ENCODE data around the gene PAX7. TPM values are rescaled to one million over a fixed set of nuclear protein-coding genes. Genes with fewer than 3 reads are reported as not detected.

The PAX7 gene
- total RNA-seq, 4 donors from 2014 or later, result not detected

DNA sequence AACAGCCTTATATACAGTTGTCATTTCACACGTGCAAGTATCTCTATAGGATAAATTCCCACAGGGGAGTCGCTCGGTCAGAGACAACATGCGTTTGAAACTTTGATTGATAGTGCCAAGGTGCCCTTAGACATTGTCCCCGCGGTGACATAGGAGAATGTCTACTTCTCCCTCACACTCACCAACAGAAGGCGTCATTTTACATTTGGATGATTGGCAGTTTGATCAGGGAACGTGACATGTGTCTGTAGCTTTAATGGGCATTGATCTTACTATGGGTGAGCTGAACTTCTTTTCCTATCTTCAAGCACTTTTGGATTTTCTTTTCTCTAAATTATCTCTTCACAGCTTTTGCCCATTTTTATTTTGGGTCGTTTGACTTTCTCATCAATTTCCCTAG lies 42.6 kb upstream of the PAX7 start:
- Histone ChIP-seq H3K36me3 (no peaks in the 10 kb centered on the region), H3K27ac (no peak overlapping the region), H3K4me3 (no peak overlapping the region), H3K4me1 (no peaks in the 10 kb centered on the region), H3K9me3 (no peaks in the 10 kb centered on the region), H3K27me3 (no peaks in the 10 kb centered on the region)
- TF ChIP-seq POLR2A (IDR thresholded peaks at IDR 0.05), result no peak
- TF ChIP-seq, protein P1, sequence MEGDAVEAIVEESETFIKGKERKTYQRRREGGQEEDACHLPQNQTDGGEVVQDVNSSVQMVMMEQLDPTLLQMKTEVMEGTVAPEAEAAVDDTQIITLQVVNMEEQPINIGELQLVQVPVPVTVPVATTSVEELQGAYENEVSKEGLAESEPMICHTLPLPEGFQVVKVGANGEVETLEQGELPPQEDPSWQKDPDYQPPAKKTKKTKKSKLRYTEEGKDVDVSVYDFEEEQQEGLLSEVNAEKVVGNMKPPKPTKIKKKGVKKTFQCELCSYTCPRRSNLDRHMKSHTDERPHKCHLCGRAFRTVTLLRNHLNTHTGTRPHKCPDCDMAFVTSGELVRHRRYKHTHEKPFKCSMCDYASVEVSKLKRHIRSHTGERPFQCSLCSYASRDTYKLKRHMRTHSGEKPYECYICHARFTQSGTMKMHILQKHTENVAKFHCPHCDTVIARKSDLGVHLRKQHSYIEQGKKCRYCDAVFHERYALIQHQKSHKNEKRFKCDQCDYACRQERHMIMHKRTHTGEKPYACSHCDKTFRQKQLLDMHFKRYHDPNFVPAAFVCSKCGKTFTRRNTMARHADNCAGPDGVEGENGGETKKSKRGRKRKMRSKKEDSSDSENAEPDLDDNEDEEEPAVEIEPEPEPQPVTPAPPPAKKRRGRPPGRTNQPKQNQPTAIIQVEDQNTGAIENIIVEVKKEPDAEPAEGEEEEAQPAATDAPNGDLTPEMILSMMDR (IDR thresholded peaks at IDR 0.05), result no peak
- intact Hi-C loops (cut with DNase I; ENCODE audit: low total_unique reads), result no loop called here
- no peak for DNase-seq

DNA sequence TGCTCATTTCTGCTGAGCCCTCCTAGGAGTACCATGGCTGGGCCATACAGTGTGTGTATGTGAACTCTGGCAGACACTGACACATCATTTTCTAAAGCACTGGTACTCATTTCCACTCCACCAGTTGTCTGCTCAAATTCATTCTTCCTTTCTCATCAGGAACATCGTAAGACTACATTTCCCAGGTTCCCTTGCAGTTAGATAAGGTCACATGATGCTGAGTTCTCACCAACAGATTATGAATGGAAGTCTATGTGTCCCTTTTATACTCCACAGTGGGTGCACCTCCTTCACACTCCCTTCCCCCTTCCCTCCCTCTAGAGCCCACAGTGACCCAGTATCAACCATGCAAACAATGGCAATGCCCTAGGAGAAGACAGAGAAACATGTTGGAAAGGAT lies 38.3 kb upstream of the PAX7 start:
- Histone ChIP-seq H3K4me1 (no peaks in the 10 kb centered on the region), H3K27ac (no peak overlapping the region), H3K36me3 (no peaks in the 10 kb centered on the region), H3K27me3 (no peaks in the 10 kb centered on the region), H3K9me3 (no peaks in the 10 kb centered on the region), H3K4me3 (no peak overlapping the region)
- no peak for DNase-seq
- TF ChIP-seq, protein P1 (IDR thresholded peaks at IDR 0.05), result no peak
- no peak for TF ChIP-seq POLR2A (IDR thresholded peaks at IDR 0.05)
- intact Hi-C loops (cut with DNase I; ENCODE audit: low total_unique reads), result no loop called here

DNA sequence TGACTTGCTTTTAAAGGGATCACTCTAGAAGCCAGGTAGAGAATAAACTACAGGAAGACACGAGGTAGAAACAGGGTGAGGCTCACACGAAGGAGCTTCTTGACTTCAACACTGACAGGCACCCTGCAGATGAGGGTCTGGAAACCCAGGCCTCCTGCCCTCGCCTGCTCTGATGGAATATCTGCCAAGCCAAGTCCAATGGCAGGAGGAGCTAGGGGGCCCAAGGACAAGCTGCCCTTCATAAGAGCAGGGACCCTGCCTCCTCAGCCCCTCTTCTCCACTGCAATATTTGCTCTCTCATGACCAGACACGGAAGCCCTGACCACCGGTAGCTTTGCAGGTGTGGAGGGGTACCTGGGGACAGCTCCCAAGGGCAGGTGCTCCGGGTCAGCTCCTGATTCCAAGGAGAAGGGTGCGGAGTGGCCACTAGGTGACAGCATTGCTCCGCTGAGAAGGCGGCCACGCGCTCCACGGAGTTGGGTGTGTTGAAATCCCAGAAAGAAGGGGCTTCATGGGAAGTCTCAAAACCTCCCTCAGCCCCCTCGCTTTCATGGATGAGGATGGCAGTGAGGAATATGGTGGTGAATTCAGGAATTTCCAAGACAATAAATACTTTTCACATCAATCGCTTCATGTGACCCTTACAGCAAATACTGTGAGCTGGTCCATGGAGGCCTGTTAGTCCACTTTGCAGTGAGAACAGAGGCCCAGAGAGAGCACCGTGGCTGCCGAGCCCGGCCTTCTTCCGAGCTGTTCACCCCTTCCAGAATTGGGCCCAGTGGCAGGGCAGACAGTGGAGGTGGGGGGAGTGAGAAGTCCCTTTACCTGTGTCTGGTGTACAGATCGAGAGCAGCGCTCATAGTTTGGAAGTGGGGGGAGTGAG lies 33.2 kb upstream of the PAX7 start:
- Histone ChIP-seq H3K9me3 (no peaks in the 10 kb centered on the region), H3K27ac (no peak overlapping the region), H3K36me3 (no peaks in the 10 kb centered on the region), H3K4me3 (no peak overlapping the region), H3K27me3 (no peaks in the 10 kb centered on the region), H3K4me1 (no peaks in the 10 kb centered on the region)
- DNase-seq, result peak in 1 of 2 donors; percentile 40
- intact Hi-C loops (cut with DNase I; ENCODE audit: low total_unique reads), result no loop called here
- TF ChIP-seq, protein P1 (IDR thresholded peaks at IDR 0.05), result peak; percentile 64 to 87 (median 82)
- TF ChIP-seq POLR2A (IDR thresholded peaks at IDR 0.05), result no peak

DNA sequence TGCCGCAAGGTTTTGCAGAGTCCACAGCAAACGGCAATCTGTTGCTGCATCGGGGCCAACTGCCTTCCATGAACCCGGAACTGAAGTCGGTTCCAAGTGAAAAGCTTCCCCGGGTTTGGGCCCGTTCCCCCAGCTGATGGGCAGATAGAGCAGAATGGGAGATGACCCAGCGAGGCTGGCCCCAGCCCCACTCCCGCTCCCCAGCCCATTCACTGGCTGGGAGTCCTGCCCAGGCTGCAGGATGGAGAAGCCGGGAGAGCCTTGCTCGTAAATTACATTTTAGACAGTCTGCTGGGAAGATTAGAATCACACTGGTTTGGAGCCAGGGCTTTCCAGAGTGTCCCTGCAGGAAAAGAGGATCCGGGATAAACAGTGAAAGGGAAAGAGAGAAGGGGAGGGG lies 31.6 kb upstream of the PAX7 start:
- no peak overlapping the region for H3K4me3 ChIP-seq
- TF ChIP-seq, protein P1 (IDR thresholded peaks at IDR 0.05), result no peak
- no peak for TF ChIP-seq POLR2A (IDR thresholded peaks at IDR 0.05)
- H3K9me3 ChIP-seq, result no peaks in the 10 kb centered on the region
- H3K27me3 ChIP-seq, result no peaks in the 10 kb centered on the region
- H3K27ac ChIP-seq, result no peak overlapping the region
- H3K4me1 ChIP-seq, result no peaks in the 10 kb centered on the region
- intact Hi-C loops (cut with DNase I; ENCODE audit: low total_unique reads), result no loop called here
- peak in 1 of 2 donors; percentile 29 for DNase-seq
- H3K36me3 ChIP-seq, result no peaks in the 10 kb centered on the region

DNA sequence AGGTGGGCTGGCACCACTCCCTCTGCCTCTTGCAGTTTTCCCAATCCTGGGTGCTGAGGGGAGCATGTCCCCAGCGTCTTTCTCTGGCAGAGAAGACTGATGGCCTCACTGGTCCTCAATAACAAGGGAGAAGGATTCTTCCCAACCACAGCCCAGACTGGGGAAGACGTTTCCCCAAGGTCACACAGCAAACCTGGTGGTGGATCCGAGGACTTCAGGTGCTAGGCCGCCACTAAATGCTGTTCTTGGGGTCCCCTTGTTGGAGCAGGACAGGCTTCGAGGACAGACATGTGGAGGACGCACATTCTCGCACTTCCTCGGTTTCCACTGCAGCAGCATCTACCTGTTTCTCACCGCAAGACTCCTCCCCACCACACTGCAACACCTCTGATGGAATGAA lies 30.9 kb upstream of the PAX7 start:
- H3K9me3 ChIP-seq, result no peaks in the 10 kb centered on the region
- DNase-seq, result no peak
- H3K27ac ChIP-seq, result no peak overlapping the region
- H3K27me3 ChIP-seq, result no peaks in the 10 kb centered on the region
- H3K4me3 ChIP-seq, result no peak overlapping the region
- intact Hi-C loops (cut with DNase I; ENCODE audit: low total_unique reads), result no loop called here
- no peaks in the 10 kb centered on the region for H3K36me3 ChIP-seq
- TF ChIP-seq POLR2A (IDR thresholded peaks at IDR 0.05), result no peak
- TF ChIP-seq, protein P1 (IDR thresholded peaks at IDR 0.05), result no peak
- no peaks in the 10 kb centered on the region for H3K4me1 ChIP-seq

Data from uterus (tissue), 4 donors.